Neutrophil (primary cell): ENCODE data around the gene SAMD3.
"Not testable (repeated sequence)": the region's sequence is repeated elsewhere in the genome, so short reads cannot be mapped to it uniquely, and the experiment has no call there.

Experiments used
- H3K27ac ChIP-seq: fragments of 200-600 bp; sonication (generic); 2 replicates; pipeline ENCODE4 v1.5.1; 2016; ENCODE audit warnings: mild to moderate bottlenecking, moderate library complexity
- H3K27me3 ChIP-seq: fragments of 200-600 bp; sonication (generic); 2 replicates; pipeline ENCODE4 v1.6.0; 2016; ENCODE audit warnings: mild to moderate bottlenecking
- H3K36me3 ChIP-seq: fragments of 200-600 bp; sonication (generic); 2 replicates; pipeline ENCODE4 v1.5.1; 2017
- H3K4me1 ChIP-seq, 2 experiments: fragments of 200-600 bp in 1 of 2; sonication (generic) in 1 of 2; 1 replicate in 1 of 2; 2 replicates in 1 of 2; pipeline versions ENCODE4 v1.5.1 to v1.6.1; 2013 to 2016; ENCODE audit warnings: low read depth in 1 of 2, low read length in 1 of 2, mild to moderate bottlenecking in 1 of 2, moderate library complexity in 1 of 2; ENCODE audit not compliant: control insufficient read depth in 1 of 2, insufficient read depth in 1 of 2
- H3K4me3 ChIP-seq, 2 experiments: fragments of 200-600 bp in 1 of 2; sonication (generic) in 1 of 2; 1 replicate in 1 of 2; 2 replicates in 1 of 2; pipeline ENCODE4 v1.5.1; 2013 to 2016; ENCODE audit warnings: low read depth in 1 of 2, low read length in 1 of 2, mild to moderate bottlenecking in 1 of 2, moderate library complexity in 1 of 2
- H3K9me3 ChIP-seq: fragments of 200-600 bp; sonication (generic); 2 replicates; pipeline ENCODE4 v1.5.1; 2016
- TF ChIP-seq, protein P1 (sequence below): fragments of 200-600 bp; sonication (generic); IDR thresholded peaks from 2 replicates; pipeline ENCODE4 v1.5.1; 2016; ENCODE audit warnings: antibody characterized with exemption

SAMD3 gene

DNA sequence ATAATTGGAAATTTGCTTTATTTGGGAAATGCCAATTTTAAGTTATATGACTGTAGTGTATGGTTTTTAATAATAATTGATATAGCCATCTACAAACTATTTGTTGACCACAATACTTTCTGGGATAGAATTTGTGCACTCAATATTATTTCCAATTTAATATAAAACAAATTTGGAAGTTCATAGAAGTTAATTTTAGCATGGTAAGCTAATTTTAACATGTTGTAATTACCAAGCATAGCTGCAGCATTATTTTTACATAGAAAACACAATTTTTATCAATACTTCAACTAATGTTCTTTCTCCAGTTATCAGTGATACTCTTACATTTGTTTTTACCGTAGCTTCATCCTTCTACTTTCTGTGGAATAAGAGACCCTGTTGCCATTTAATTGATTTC is 103.5 kb downstream of the SAMD3 start:
- no peak overlapping the region for H3K4me3 ChIP-seq
- H3K4me1 ChIP-seq, result no peaks in the 10 kb centered on the region
- no peak overlapping the region for H3K27ac ChIP-seq
- TF ChIP-seq, protein P1, sequence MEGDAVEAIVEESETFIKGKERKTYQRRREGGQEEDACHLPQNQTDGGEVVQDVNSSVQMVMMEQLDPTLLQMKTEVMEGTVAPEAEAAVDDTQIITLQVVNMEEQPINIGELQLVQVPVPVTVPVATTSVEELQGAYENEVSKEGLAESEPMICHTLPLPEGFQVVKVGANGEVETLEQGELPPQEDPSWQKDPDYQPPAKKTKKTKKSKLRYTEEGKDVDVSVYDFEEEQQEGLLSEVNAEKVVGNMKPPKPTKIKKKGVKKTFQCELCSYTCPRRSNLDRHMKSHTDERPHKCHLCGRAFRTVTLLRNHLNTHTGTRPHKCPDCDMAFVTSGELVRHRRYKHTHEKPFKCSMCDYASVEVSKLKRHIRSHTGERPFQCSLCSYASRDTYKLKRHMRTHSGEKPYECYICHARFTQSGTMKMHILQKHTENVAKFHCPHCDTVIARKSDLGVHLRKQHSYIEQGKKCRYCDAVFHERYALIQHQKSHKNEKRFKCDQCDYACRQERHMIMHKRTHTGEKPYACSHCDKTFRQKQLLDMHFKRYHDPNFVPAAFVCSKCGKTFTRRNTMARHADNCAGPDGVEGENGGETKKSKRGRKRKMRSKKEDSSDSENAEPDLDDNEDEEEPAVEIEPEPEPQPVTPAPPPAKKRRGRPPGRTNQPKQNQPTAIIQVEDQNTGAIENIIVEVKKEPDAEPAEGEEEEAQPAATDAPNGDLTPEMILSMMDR, result no peak
- no peaks in the 10 kb centered on the region for H3K9me3 ChIP-seq
- no peaks in the 10 kb centered on the region for H3K27me3 ChIP-seq
- H3K36me3 ChIP-seq, result no peaks in the 10 kb centered on the region

DNA sequence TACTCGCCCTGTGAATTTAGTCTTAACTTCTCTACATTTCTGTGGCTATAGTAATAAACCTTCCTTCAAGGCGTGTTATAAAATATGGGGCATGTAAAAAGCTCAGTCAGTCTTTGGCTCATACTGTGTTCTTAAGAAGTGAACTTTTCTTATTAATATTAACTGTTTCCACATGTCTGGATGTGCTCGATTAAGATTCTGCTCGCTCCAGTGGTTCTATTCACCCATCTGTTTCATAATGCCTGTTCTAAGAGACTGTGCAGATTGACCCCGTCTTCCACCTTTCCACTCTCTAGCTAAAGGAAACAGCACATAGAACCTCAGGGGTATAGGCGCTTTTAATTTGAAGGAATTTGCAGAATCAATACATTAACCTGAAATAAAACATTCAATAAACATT is 104.5 kb downstream of the SAMD3 start:
- Histone ChIP-seq H3K36me3 (no peaks in the 10 kb centered on the region), H3K4me1 (no peaks in the 10 kb centered on the region), H3K27me3 (no peaks in the 10 kb centered on the region), H3K4me3 (no peak overlapping the region), H3K27ac (no peak overlapping the region), H3K9me3 (no peaks in the 10 kb centered on the region)
- TF ChIP-seq, protein P1, result no peak

DNA sequence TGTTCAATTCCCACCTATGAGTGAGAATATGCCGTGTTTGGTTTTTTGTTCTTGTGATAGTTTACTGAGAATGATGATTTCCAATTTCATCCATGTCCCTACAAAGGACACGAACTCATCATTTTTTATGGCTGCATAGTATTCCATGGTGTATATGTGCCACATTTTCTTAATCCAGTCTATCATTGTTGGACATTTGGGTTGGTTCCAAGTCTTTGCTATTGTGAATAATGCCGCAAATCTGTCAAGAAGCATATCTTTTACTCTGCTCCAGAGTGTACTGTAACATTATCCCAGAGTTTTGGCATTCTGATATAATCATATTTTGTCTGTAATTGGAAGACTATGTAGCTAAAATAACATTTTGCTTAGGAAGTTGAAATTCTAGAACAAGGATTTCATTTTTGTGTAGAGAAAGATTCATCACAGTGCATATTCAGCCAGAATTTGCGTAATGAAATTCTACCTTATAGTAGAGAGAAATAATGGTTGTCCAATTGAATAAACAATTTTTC is 105.5 kb downstream of the SAMD3 start:
- H3K27ac ChIP-seq, H3K27me3 ChIP-seq, H3K4me3 ChIP-seq, H3K36me3 ChIP-seq, H3K4me1 ChIP-seq, H3K9me3 ChIP-seq: not testable (repeated sequence)

DNA sequence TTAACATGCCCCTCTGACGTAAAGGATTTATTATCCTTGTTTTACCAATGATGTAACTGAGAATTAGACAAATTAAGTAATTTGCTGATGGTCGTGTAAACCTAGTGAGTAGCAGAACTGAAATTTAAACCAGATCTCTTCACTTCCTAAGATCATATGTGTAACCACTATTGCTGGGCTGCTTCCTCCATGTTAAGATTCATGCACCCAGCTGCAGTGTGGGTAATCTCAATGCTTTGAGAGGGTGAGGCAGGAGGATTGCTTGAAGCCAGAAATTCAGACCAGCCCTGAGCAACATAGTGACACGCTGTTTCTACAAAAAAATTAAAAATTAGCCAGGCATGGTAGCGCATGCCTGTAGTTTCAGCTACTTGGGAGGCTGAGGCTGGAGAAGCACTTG is 106.5 kb downstream of the SAMD3 start:
- TF ChIP-seq, protein P1, result no peak
- Histone ChIP-seq H3K27me3 (no peaks in the 10 kb centered on the region), H3K27ac (no peak overlapping the region), H3K36me3 (peaks cover 1% of the 10 kb centered on the region), H3K4me3 (no peak overlapping the region), H3K4me1 (no peaks in the 10 kb centered on the region), H3K9me3 (no peaks in the 10 kb centered on the region)

DNA sequence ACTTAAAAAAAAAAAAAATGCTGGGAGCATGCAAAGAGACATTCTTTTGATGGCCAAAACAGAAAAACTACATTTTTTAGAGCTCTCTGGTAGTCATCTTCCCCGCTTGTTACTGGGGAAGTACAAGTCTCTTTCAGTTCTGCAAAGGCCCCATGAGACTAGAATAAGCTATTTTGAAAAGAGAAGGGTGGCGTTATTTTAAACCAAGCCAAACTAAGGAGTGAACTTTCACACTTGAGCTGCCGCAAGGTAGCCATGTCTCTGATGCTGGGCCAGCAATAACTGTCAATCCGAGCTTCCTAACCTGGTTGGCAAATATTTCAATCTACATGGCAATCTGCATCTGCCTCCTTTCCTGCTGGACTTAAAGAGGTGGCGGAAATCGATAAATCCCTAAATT is 107.7 kb downstream of the SAMD3 start:
- Histone ChIP-seq H3K4me3 (no peak overlapping the region), H3K4me1 (no peaks in the 10 kb centered on the region), H3K27me3 (no peaks in the 10 kb centered on the region), H3K36me3 (peaks cover 4% of the 10 kb centered on the region), H3K27ac (no peak overlapping the region), H3K9me3 (no peaks in the 10 kb centered on the region)
- TF ChIP-seq, protein P1, result no peak

DNA sequence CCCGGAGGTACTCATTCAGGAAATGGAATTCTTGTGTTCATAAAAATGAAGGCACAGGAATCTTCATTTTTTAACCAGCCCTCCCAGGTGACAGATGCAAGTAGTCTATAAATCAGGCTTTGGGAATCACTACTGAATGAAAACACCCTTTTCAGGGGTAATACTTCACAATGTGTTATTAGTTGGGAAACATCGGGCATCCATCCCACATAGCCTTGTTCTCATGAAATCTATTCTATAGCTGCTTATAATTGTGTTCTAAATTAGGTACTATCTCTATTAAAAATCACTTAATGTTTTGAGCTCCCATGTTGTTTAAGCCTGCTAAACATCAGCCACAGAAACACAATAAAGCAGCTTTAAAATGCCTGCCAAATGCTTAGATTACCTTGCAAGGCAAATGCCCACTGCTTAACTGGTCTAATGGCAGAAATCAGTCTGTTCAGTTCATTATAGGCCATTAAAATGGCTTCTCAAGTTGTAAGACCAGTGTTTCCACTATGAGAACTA is 109.5 kb downstream of the SAMD3 start:
- H3K4me1 ChIP-seq, result no peaks in the 10 kb centered on the region
- no peaks in the 10 kb centered on the region for H3K9me3 ChIP-seq
- peaks cover 4% of the 10 kb centered on the region for H3K36me3 ChIP-seq
- H3K4me3 ChIP-seq, result no peak overlapping the region
- H3K27me3 ChIP-seq, result no peaks in the 10 kb centered on the region
- TF ChIP-seq, protein P1, result no peak
- no peak overlapping the region for H3K27ac ChIP-seq
